ENCODE data around the gene BANK1. TPM values are rescaled to one million over a fixed set of nuclear protein-coding genes. Genes with fewer than 3 reads are reported as not detected.
A peak's percentile ranks its signal among the peaks of the same experiment; 100 is the strongest.

The BANK1 gene
- total RNA-seq, 1 experiment from 2014 or later: 2.2 TPM

GRCh38 chr4:101952985-101953384 is 162.5 kb downstream of the BANK1 start:
- H3K9me3 ChIP-seq (ENCODE audit: insufficient read depth, low read depth): no peaks in the 10 kb centered on the region
- H3F3A ChIP-seq (ENCODE audit: insufficient read depth, low read depth): no peaks in the 10 kb centered on the region
- ChIA-PET POLR2A (ENCODE audit: unreplicated experiment) (no interaction called here), CTCF (no interaction called here)
- intact Hi-C loops (cut with micrococcal nuclease; ENCODE audit: unreplicated experiment): no loop called here
- no peak overlapping the region for H3K4me3 ChIP-seq
- no peaks in the 10 kb centered on the region for H4K20me1 ChIP-seq (ENCODE audit: insufficient read depth)
- no peak overlapping the region for H3K4me2 ChIP-seq
- TF ChIP-seq CTCF (conservative IDR thresholded peaks at IDR 0.05) (no peak), EZH2 (IDR thresholded peaks at IDR 0.05; ENCODE audit: low read depth) (no peak)
- H3K4me1 ChIP-seq (replicated peaks; ENCODE audit: insufficient read depth): no peaks in the 10 kb centered on the region
- H3K9me2 ChIP-seq (ENCODE audit: insufficient read depth): no peaks in the 10 kb centered on the region
- no peaks in the 10 kb centered on the region for H3K27me3 ChIP-seq (ENCODE audit: insufficient read depth, low read depth)
- no peak overlapping the region for H3K27ac ChIP-seq
- H3K79me2 ChIP-seq (ENCODE audit: low read depth): no peaks in the 10 kb centered on the region
- no peak for DNase-seq
- BruUV-seq (replicated peaks): no TSS peak
- H2AFZ ChIP-seq: no peak overlapping the region
- H3K36me3 ChIP-seq (ENCODE audit: low read depth): no peaks in the 10 kb centered on the region

GRCh38 chr4:101953949-101954348 is 163.4 kb downstream of the BANK1 start:
- Histone ChIP-seq H3K4me1 (replicated peaks; ENCODE audit: insufficient read depth) (no peaks in the 10 kb centered on the region), H3F3A (ENCODE audit: insufficient read depth, low read depth) (no peaks in the 10 kb centered on the region), H2AFZ (0 out of 2 replicates have a peak overlapping the region, but pooled peaks have one; percentile 15), H3K4me3 (no peak overlapping the region), H3K79me2 (ENCODE audit: low read depth) (no peaks in the 10 kb centered on the region), H4K20me1 (ENCODE audit: insufficient read depth) (no peaks in the 10 kb centered on the region), H3K9me2 (ENCODE audit: insufficient read depth) (no peaks in the 10 kb centered on the region), H3K9me3 (ENCODE audit: insufficient read depth, low read depth) (no peaks in the 10 kb centered on the region), H3K27ac (no peak overlapping the region), H3K4me2 (no peak overlapping the region), H3K27me3 (ENCODE audit: insufficient read depth, low read depth) (no peaks in the 10 kb centered on the region), H3K36me3 (ENCODE audit: low read depth) (no peaks in the 10 kb centered on the region)
- peak in 1 of 2 experiments; percentile 41 for DNase-seq
- intact Hi-C loops (cut with micrococcal nuclease; ENCODE audit: unreplicated experiment): loop anchor here (1.0 kb wide), 1 partner anchor 27 kb away; no protein-coding TSS in a partner anchor
- BruUV-seq (replicated peaks): no TSS peak
- ChIA-PET CTCF (no interaction called here), POLR2A (ENCODE audit: unreplicated experiment) (no interaction called here)
- TF ChIP-seq CTCF (conservative IDR thresholded peaks at IDR 0.05) (no peak), EZH2 (IDR thresholded peaks at IDR 0.05; ENCODE audit: low read depth) (no peak)

GRCh38 chr4:101954351-101954750 is 163.8 kb downstream of the BANK1 start:
- Histone ChIP-seq H3F3A (ENCODE audit: insufficient read depth, low read depth) (no peaks in the 10 kb centered on the region), H2AFZ (0 out of 2 replicates have a peak overlapping the region, but pooled peaks have one; percentile 15), H3K79me2 (ENCODE audit: low read depth) (no peaks in the 10 kb centered on the region), H3K4me1 (replicated peaks; ENCODE audit: insufficient read depth) (no peaks in the 10 kb centered on the region), H3K4me3 (no peak overlapping the region), H3K27me3 (ENCODE audit: insufficient read depth, low read depth) (no peaks in the 10 kb centered on the region), H4K20me1 (ENCODE audit: insufficient read depth) (no peaks in the 10 kb centered on the region), H3K4me2 (no peak overlapping the region), H3K9me2 (ENCODE audit: insufficient read depth) (no peaks in the 10 kb centered on the region), H3K9me3 (ENCODE audit: insufficient read depth, low read depth) (no peaks in the 10 kb centered on the region), H3K36me3 (ENCODE audit: low read depth) (no peaks in the 10 kb centered on the region), H3K27ac (no peak overlapping the region)
- no peak for DNase-seq
- no TSS peak for BruUV-seq (replicated peaks)
- ChIA-PET CTCF (no interaction called here), POLR2A (ENCODE audit: unreplicated experiment) (no interaction called here)
- intact Hi-C loops (cut with micrococcal nuclease; ENCODE audit: unreplicated experiment): loop anchor here (1.0 kb wide), 1 partner anchor 27 kb away; no protein-coding TSS in a partner anchor
- TF ChIP-seq CTCF (conservative IDR thresholded peaks at IDR 0.05): no peak
- TF ChIP-seq EZH2 (IDR thresholded peaks at IDR 0.05; ENCODE audit: low read depth): no peak

Measured in PC-9 (cell line).